NB4 (cell line): Measurements from ENCODE around the gene NT5M.

ENCODE experiments used
- MYC ChIP-seq: IDR thresholded peaks from 2 replicates; pipeline ENCODE4 v1.6.1; 2011; ENCODE audit warnings: low read depth, low read length
- TF ChIP-seq, protein P1 (sequence below): IDR thresholded peaks from one replicate; pipeline ENCODE4 v1.5.1; 2012; ENCODE audit warnings: low read depth, low read length

- TF ChIP-seq, protein P1, sequence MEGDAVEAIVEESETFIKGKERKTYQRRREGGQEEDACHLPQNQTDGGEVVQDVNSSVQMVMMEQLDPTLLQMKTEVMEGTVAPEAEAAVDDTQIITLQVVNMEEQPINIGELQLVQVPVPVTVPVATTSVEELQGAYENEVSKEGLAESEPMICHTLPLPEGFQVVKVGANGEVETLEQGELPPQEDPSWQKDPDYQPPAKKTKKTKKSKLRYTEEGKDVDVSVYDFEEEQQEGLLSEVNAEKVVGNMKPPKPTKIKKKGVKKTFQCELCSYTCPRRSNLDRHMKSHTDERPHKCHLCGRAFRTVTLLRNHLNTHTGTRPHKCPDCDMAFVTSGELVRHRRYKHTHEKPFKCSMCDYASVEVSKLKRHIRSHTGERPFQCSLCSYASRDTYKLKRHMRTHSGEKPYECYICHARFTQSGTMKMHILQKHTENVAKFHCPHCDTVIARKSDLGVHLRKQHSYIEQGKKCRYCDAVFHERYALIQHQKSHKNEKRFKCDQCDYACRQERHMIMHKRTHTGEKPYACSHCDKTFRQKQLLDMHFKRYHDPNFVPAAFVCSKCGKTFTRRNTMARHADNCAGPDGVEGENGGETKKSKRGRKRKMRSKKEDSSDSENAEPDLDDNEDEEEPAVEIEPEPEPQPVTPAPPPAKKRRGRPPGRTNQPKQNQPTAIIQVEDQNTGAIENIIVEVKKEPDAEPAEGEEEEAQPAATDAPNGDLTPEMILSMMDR, result no peak
- no peak for TF ChIP-seq MYC
These were observed 50.7 kb downstream of the NT5M start for GRCh38 chr17:17353625-17354484.
